ENCODE data around the gene CDHR3.
"Not testable (repeated sequence)": the region's sequence is repeated elsewhere in the genome, so short reads cannot be mapped to it uniquely, and the experiment has no call there.

Gene CDHR3

GRCh38 chr7:105963038-105963667 lies at the start of gene CDHR3:
Gene CDHR3 (plus strand): TSS chr7:105963264. CDS start chr7:105963319, 55 bp downstream.
- DNase-seq = no peak

GRCh38 chr7:105913947-105914346 lies 49.1 kb upstream of the CDHR3 start:
- no peak for DNase-seq

GRCh38 chr7:105916603-105917002 lies 46.5 kb upstream of the CDHR3 start:
- DNase-seq = no peak

- no peak for DNase-seq
These were observed 45.4 kb upstream of the CDHR3 start for GRCh38 chr7:105917659-105918058.

- no peak for DNase-seq
These were observed 42.3 kb upstream of the CDHR3 start for GRCh38 chr7:105920766-105921165.

- no peak for DNase-seq
These were observed 38.1 kb upstream of the CDHR3 start for GRCh38 chr7:105924945-105925344.

GRCh38 chr7:105926131-105926530 lies 36.9 kb upstream of the CDHR3 start:
- no peak for DNase-seq

- no peak for DNase-seq
These were observed 31.9 kb upstream of the CDHR3 start for GRCh38 chr7:105931179-105931578.

GRCh38 chr7:105932835-105933477 lies 30.1 kb upstream of the CDHR3 start:
- DNase-seq = peak; percentile 70

GRCh38 chr7:105934572-105935185 lies 28.4 kb upstream of the CDHR3 start:
- peak; percentile 61 for DNase-seq

- no peak for DNase-seq
These were observed 27.8 kb upstream of the CDHR3 start for GRCh38 chr7:105935250-105935649.

- no peak for DNase-seq
These were observed 25.7 kb upstream of the CDHR3 start for GRCh38 chr7:105937411-105937810.

- DNase-seq = no peak
These were observed 23.0 kb upstream of the CDHR3 start for GRCh38 chr7:105940109-105940508.

GRCh38 chr7:105941596-105941995 lies 21.5 kb upstream of the CDHR3 start:
- no peak for DNase-seq

GRCh38 chr7:105943486-105943885 lies 19.6 kb upstream of the CDHR3 start:
- no peak for DNase-seq

GRCh38 chr7:105945848-105946247 lies 17.2 kb upstream of the CDHR3 start:
- no peak for DNase-seq

GRCh38 chr7:105951597-105951996 lies 11.5 kb upstream of the CDHR3 start:
- no peak for DNase-seq

- DNase-seq = no peak
These were observed 10.0 kb upstream of the CDHR3 start for GRCh38 chr7:105952917-105953595.

- DNase-seq = no peak
These were observed 8.4 kb upstream of the CDHR3 start for GRCh38 chr7:105954711-105955110.

GRCh38 chr7:105955651-105956466 lies 7.2 kb upstream of the CDHR3 start:
- not testable (repeated sequence) for DNase-seq

- no peak for DNase-seq
These were observed 5.1 kb upstream of the CDHR3 start for GRCh38 chr7:105958012-105958411.

GRCh38 chr7:105962353-105962752 lies 711 bp upstream of the CDHR3 start:
- no peak for DNase-seq

GRCh38 chr7:105971845-105972244 lies 8.8 kb downstream of the CDHR3 start:
- DNase-seq = peak; percentile 15

Data from NCI-H82 (cell line).